GM12878 (cell line): ENCODE measurements around the gene TTL. TPM values are rescaled to one million over a fixed set of nuclear protein-coding genes. Genes with fewer than 3 reads are reported as not detected.

Source experiments
- ATAC-seq: fragments of 200-7000 bp; cut with Tn5 transposase; 3 replicates; pipeline ENCODE4 v1.9.1; 2020; ENCODE audit warnings: mild to moderate bottlenecking, moderate library complexity
- BruUV-seq: library from RNA; stranded (reverse); fragments of 400-500 nt; replicated peaks from 2 replicates; lab custom pipeline; 2021; lab: Mats Ljungman, UMichigan
- CTCF ChIA-PET: fragments of 300-600 bp; sonication (Branson Sonifier 250); formaldehyde crosslinking; extraction: SDS; loops from one replicate; lab custom pipeline; 2021; ENCODE audit warnings: inconsistent platforms; lab: Yijun Ruan, JAX
- POLR2A ChIA-PET: fragments of 350-600 bp; formaldehyde crosslinking; extraction: SDS; loops from one replicate; lab custom pipeline; 2021; ENCODE audit warnings: inconsistent platforms; lab: Charles Lee
- RAD21 ChIA-PET: fragments of 300-600 bp; sonication (Branson Sonifier 250); formaldehyde crosslinking; loops from one replicate; lab custom pipeline; 2023; ENCODE audit warnings: antibody characterized with exemption; ENCODE audit not compliant: unreplicated experiment; lab: Charles Lee
- SMC1A ChIA-PET: fragments of 300-600 bp; sonication (Branson Sonifier 250); formaldehyde crosslinking; loops from one replicate; lab custom pipeline; 2023; ENCODE audit not compliant: unreplicated experiment, uncharacterized antibody; lab: Charles Lee
- DNase-seq: peaks from one replicate; pipeline ENCODE4 v3.0.0-alpha.2; 2011; ENCODE audit warnings: low read depth, low spot score
- FAIRE-seq: peaks from 3 replicates; lab custom pipeline; 2011; peaks lifted over from hg19 to GRCh38; lab: Jason Lieb, UNC
- H2AFZ ChIP-seq: 2 replicates; pipeline ENCODE4 v1.6.0; 2011; ENCODE audit warnings: low read depth, low read length, control low read depth; ENCODE audit not compliant: control insufficient read depth
- H3K27ac ChIP-seq: 2 replicates; pipeline ENCODE4 v1.5.1; 2011; ENCODE audit warnings: control low read depth; ENCODE audit not compliant: control insufficient read depth, insufficient read depth
- H3K27me3 ChIP-seq, 2 experiments: replicated peaks in 1 of 2; 2 replicates each; pipeline versions ENCODE4 v1.6.0 to v1.6.1; 2011; ENCODE audit warnings: low read length in 1 of 2; ENCODE audit not compliant: control insufficient read depth in 2 of 2, insufficient read depth in 2 of 2
- H3K36me3 ChIP-seq, 2 experiments: 2 replicates each; pipeline ENCODE4 v1.5.1; 2011; ENCODE audit warnings: low read length in 1 of 2; ENCODE audit not compliant: control insufficient read depth in 2 of 2, insufficient read depth in 2 of 2
- H3K4me1 ChIP-seq: 2 replicates; pipeline ENCODE4 v1.6.1; 2011; ENCODE audit warnings: mild to moderate bottlenecking, low read length, moderate library complexity, mixed read lengths; ENCODE audit not compliant: control insufficient read depth, insufficient read depth
- H3K4me2 ChIP-seq: 2 replicates; pipeline ENCODE4 v1.6.0; 2011; ENCODE audit warnings: control low read depth; ENCODE audit not compliant: control insufficient read depth, insufficient read depth
- H3K4me3 ChIP-seq: fragments of 200-600 bp; sonication (generic); 2 replicates; pipeline ENCODE4 v1.5.1; 2016
- H3K79me2 ChIP-seq: 2 replicates; pipeline ENCODE4 v1.6.0; 2011; ENCODE audit warnings: low read length; ENCODE audit not compliant: control insufficient read depth, insufficient read depth
- H3K9ac ChIP-seq: 2 replicates; pipeline ENCODE4 v1.8.0; 2011; ENCODE audit warnings: low read length, control low read depth, mixed read lengths; ENCODE audit not compliant: control insufficient read depth, insufficient read depth
- H3K9me3 ChIP-seq: replicated peaks from 3 replicates; pipeline ENCODE4 v1.5.1; 2011; ENCODE audit warnings: mild to moderate bottlenecking, low read length; ENCODE audit not compliant: control insufficient read depth, insufficient read depth
- H4K20me1 ChIP-seq: 2 replicates; pipeline ENCODE4 v1.6.0; 2011; ENCODE audit not compliant: control insufficient read depth, insufficient read depth
- ASH2L ChIP-seq: fragments of 300-600, 200-600 bp; sonication (generic); IDR thresholded peaks from 2 replicates; pipeline ENCODE4 v1.6.1; 2017; ENCODE audit warnings: low read depth, mild to moderate bottlenecking, borderline replicate concordance
- BHLHE40 ChIP-seq, 2 experiments: fragments of 450-650 bp in 1 of 2; IDR thresholded peaks; 2 replicates each; pipeline ENCODE4 v1.6.1; 2011 to 2017; ENCODE audit warnings: low read depth in 2 of 2, borderline replicate concordance in 1 of 2, improper control_type of control experiment in 1 of 2, low read length in 1 of 2, mild to moderate bottlenecking in 1 of 2
- CHD2 ChIP-seq: IDR thresholded peaks from 2 replicates; pipeline ENCODE4 v1.6.1; 2011; ENCODE audit warnings: low read depth, low read length, improper control_type of control experiment, borderline replicate concordance
- CHD4 ChIP-seq: fragments of 200-600 bp; sonication (generic); IDR thresholded peaks from 2 replicates; pipeline ENCODE4 v1.6.1; 2016; ENCODE audit warnings: mild to moderate bottlenecking
- CREB1 ChIP-seq: IDR thresholded peaks from 2 replicates; pipeline ENCODE4 v1.6.1; 2012; ENCODE audit warnings: low read depth, mild to moderate bottlenecking, inconsistent platforms
- EED ChIP-seq: sonication (generic); IDR thresholded peaks from 2 replicates; pipeline ENCODE4 v1.6.1; 2016; ENCODE audit warnings: antibody characterized with exemption, low read depth
- EP300 ChIP-seq, 2 experiments: fragments of 150-350 bp in 1 of 2; IDR thresholded peaks; 2 replicates each; pipeline ENCODE4 v1.6.1; 2011 to 2012; ENCODE audit warnings: low read depth in 2 of 2, low read length in 2 of 2, borderline replicate concordance in 1 of 2, improper control_type of control experiment in 1 of 2, inconsistent platforms in 1 of 2; ENCODE audit not compliant: control insufficient read depth in 1 of 2
- PAX5 ChIP-seq: IDR thresholded peaks from 2 replicates; pipeline ENCODE4 v1.6.1; 2011; ENCODE audit warnings: low read depth, low read length, borderline replicate concordance
- RELA ChIP-seq: fragments of 450-650 bp; IDR thresholded peaks from 2 replicates; pipeline ENCODE4 v1.8.0; 2014; ENCODE audit warnings: borderline replicate concordance; ENCODE audit not compliant: partially characterized antibody
- RUNX3 ChIP-seq: IDR thresholded peaks from 2 replicates; pipeline ENCODE4 v1.6.1; 2012; ENCODE audit warnings: low read length, inconsistent platforms
- SIX5 ChIP-seq: IDR thresholded peaks from 2 replicates; pipeline ENCODE4 v1.6.1; 2011; ENCODE audit warnings: mild to moderate bottlenecking, low read depth, low read length, moderate library complexity; ENCODE audit not compliant: severe bottlenecking
- SRF ChIP-seq, 2 experiments: IDR thresholded peaks; 2 replicates each; pipeline ENCODE4 v1.6.1; 2011; ENCODE audit warnings: low read depth in 2 of 2, low read length in 2 of 2, mild to moderate bottlenecking in 1 of 2, moderate library complexity in 1 of 2
- STAT1 ChIP-seq: fragments of 450-650 bp; conservative IDR thresholded peaks from 2 replicates; pipeline ENCODE4 v1.6.1; 2014; ENCODE audit warnings: antibody characterized with exemption, mild to moderate bottlenecking
- ZNF207 ChIP-seq: fragments of 450-650 bp; IDR thresholded peaks from 2 replicates; pipeline ENCODE4 v1.6.1; 2014; ENCODE audit warnings: antibody characterized with exemption, mild to moderate bottlenecking, borderline replicate concordance
- ZZZ3 ChIP-seq: IDR thresholded peaks from 2 replicates; pipeline ENCODE4 v1.6.1; 2011; ENCODE audit warnings: low read depth; ENCODE audit not compliant: control insufficient read depth, insufficient read length
- WGBS: methylation state at CpG from one replicate; pipeline ENCODE4 v1.1.6; 2016; ENCODE audit warnings: low lambda C conversion rate; ENCODE audit not compliant: insufficient replicate concordance, insufficient coverage; ENCODE audit errors: missing lambda C conversion rate; 5-methylcytosine and 5-hydroxymethylcytosine counted together
- in situ Hi-C: fragments of 300-500 bp; cut with MboI; formaldehyde crosslinking; loops from 9 replicates; pipeline ENCODE4 v1.14.3; 2018; ENCODE audit warnings: mixed read lengths
- intact Hi-C: fragments of 100-400 bp; cut with micrococcal nuclease; formaldehyde crosslinking; loops from one replicate; pipeline ENCODE4 v1.14.2; 2022; ENCODE audit not compliant: unreplicated experiment
- polyA plus RNA-seq, 11 experiments: library from polyadenylated mRNA; depleted of rRNA in 4 of 11; unstranded in 6 of 11; stranded (reverse) in 5 of 11; fragments of >200 nt; fragmentation: Nextera tagmentation in 4 of 11; fragmentation: Illumina TruSeq in 1 of 11; extraction: Ambion mirVana in 4 of 11; extraction: Trizol in 1 of 11; gene quantifications; 1 replicate in 1 of 11; 2 replicates in 10 of 11; pipeline versions ENCODE4 v1.2.1 to v1.2.3, GENCODE V29; 2011 to 2016; ENCODE audit warnings: inconsistent platforms in 2 of 11, missing spikeins in 2 of 11, low read depth in 1 of 11
- total RNA-seq, 4 experiments: library from RNA; depleted of rRNA in 3 of 4; stranded (reverse); fragments of >200 nt in 3 of 4; fragmentation: Illumina TruSeq in 1 of 4; extraction: Trizol in 1 of 4; gene quantifications; 2 replicates each; pipeline versions ENCODE4 v1.2.1 to v1.2.3, GENCODE V29; 2013 to 2021
- TF ChIP-seq, protein P1 (sequence below): fragments of 450-650 bp; IDR thresholded peaks from 2 replicates; pipeline ENCODE4 v1.6.1; 2016; ENCODE audit warnings: mild to moderate bottlenecking
- TF ChIP-seq, protein P2 (sequence below): fragments of 450-650 bp; IDR thresholded peaks from 2 replicates; pipeline ENCODE4 v1.6.1; 2018; ENCODE audit warnings: mild to moderate bottlenecking, low read depth, moderate library complexity; ENCODE audit not compliant: partially characterized antibody

TTL gene
- total and polyA plus RNA-seq, 10 of the 15 experiments (the other 5 are each of a cell fraction or from before 2014, with no cell fraction given), result 3.9 to 27.1 (median 16.1) TPM

DNA sequence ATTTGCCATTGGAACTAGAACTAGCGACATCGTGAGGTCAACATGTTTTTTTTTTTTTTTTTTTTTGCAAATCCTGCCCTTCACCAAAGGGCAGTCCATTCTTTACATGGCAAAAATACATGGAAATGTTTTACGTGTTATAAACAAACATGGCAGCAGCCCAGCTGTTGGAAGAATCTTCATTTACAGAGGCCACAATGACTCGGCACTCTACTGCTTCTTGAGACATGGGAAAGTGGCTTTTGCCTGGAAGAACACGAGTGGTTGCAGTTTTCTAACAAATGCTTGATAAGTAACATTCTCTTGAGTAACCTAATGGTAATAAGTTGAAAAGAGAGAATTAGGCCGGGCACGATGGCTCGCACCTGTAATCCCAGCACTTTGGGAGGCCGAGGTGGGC, 37.5 kb downstream of the TTL start:
- ChIA-PET CTCF (no interaction called here), RAD21 (no interaction called here), SMC1A (no interaction called here), POLR2A (interaction anchor here (0.7 kb wide), 2 partner anchors 24 to 65 kb away, joined by 3 to 4 read pairs; partner anchors contain the start of gene CHCHD5)
- ATAC-seq, result no peak
- intact Hi-C loops, result no loop called here
- no peaks in the 10 kb centered on the region for H3K79me2 ChIP-seq
- BruUV-seq, result no TSS peak
- H2AFZ ChIP-seq, result no peak overlapping the region
- in situ Hi-C loops, result no loop called here
- FAIRE-seq, result no peak
- no peaks in the 10 kb centered on the region for H3K27me3 ChIP-seq
- no peak overlapping the region for H3K4me2 ChIP-seq
- H3K4me3 ChIP-seq, result no peak overlapping the region
- no peak for DNase-seq
- no peaks in the 10 kb centered on the region for H4K20me1 ChIP-seq
- no peaks in the 10 kb centered on the region for H3K4me1 ChIP-seq
- no peak overlapping the region for H3K27ac ChIP-seq
- no peak overlapping the region for H3K9ac ChIP-seq
- no peaks in the 10 kb centered on the region for H3K9me3 ChIP-seq
- H3K36me3 ChIP-seq, result peaks cover 5 to 7% of the 10 kb centered on the region in 2 experiments
- 99% methylated on average over 9 of the region's 9 CpGs for WGBS
- TF ChIP-seq PAX5 (no peak), CREB1 (no peak), ZNF207 (no peak), CHD4 (no peak), RELA (no peak), SRF (IDR thresholded peaks at IDR 0.05; ENCODE audit: low read depth in 2 of 2, low read length in 2 of 2) (no peak), ZZZ3 (no peak), EP300 (IDR thresholded peaks at IDR 0.05; ENCODE audit: borderline replicate concordance in 1 of 2, control insufficient read depth in 1 of 2, low read depth in 2 of 2, low read length in 2 of 2) (no peak), EED (no peak), STAT1 (no peak), SIX5 (no peak), CHD2 (no peak), BHLHE40 (IDR thresholded peaks at IDR 0.05; ENCODE audit: borderline replicate concordance in 1 of 2, low read depth in 2 of 2, low read length in 1 of 2) (no peak), ASH2L (no peak), RUNX3 (no peak)
- TF ChIP-seq, protein P1, sequence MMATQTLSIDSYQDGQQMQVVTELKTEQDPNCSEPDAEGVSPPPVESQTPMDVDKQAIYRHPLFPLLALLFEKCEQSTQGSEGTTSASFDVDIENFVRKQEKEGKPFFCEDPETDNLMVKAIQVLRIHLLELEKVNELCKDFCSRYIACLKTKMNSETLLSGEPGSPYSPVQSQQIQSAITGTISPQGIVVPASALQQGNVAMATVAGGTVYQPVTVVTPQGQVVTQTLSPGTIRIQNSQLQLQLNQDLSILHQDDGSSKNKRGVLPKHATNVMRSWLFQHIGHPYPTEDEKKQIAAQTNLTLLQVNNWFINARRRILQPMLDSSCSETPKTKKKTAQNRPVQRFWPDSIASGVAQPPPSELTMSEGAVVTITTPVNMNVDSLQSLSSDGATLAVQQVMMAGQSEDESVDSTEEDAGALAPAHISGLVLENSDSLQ, result no peak
- TF ChIP-seq, protein P2, sequence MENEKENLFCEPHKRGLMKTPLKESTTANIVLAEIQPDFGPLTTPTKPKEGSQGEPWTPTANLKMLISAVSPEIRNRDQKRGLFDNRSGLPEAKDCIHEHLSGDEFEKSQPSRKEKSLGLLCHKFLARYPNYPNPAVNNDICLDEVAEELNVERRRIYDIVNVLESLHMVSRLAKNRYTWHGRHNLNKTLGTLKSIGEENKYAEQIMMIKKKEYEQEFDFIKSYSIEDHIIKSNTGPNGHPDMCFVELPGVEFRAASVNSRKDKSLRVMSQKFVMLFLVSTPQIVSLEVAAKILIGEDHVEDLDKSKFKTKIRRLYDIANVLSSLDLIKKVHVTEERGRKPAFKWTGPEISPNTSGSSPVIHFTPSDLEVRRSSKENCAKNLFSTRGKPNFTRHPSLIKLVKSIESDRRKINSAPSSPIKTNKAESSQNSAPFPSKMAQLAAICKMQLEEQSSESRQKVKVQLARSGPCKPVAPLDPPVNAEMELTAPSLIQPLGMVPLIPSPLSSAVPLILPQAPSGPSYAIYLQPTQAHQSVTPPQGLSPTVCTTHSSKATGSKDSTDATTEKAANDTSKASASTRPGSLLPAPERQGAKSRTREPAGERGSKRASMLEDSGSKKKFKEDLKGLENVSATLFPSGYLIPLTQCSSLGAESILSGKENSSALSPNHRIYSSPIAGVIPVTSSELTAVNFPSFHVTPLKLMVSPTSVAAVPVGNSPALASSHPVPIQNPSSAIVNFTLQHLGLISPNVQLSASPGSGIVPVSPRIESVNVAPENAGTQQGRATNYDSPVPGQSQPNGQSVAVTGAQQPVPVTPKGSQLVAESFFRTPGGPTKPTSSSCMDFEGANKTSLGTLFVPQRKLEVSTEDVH, result no peak
